ENCODE measurements around the gene RFWD3.

GRCh38 chr16:74657870-74658642, 8.6 kb downstream of the RFWD3 start:
- TF ChIP-seq CTCF (IDR thresholded peaks at IDR 0.05), result no peak
- no peak for TF ChIP-seq EZH2 (IDR thresholded peaks at IDR 0.05)
- TF ChIP-seq EZH2phosphoT487 (IDR thresholded peaks at IDR 0.05), result no peak
